Bone marrow (tissue), 2 donors: Measurements from ENCODE around the gene CBFA2T3.
"Not testable (repeated sequence)": the region's sequence is repeated elsewhere in the genome, so short reads cannot be mapped to it uniquely, and the experiment has no call there.

Experiments used
- DNase-seq, 2 donors: peaks; one replicate each; lab custom pipeline; 2025; lab: John Stamatoyannopoulos, UW

The CBFA2T3 gene

GRCh38 chr16:88922114-88922825, 54.7 kb downstream of the CBFA2T3 start:
- DNase-seq: no peak

DNA sequence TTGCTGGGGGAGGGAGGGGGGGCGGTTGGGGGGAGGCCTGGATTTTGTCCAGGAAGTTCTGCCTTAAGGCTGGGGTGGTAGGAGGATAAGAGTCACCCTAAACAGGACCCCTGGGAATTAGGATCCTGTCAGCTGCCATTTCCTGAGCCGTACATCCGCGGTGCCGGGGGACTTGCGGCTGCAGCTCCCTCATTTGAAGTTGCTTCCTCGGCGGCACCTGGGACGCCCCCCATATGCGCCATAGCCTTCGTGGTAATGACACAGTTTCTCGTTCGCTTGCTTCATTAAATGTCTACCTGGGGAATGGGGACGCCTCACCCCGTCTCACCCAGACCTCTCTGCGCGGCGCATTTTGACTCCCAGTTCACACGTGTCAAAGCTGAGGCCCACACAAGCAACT, 55.4 kb downstream of the CBFA2T3 start:
- no peak for DNase-seq

DNA sequence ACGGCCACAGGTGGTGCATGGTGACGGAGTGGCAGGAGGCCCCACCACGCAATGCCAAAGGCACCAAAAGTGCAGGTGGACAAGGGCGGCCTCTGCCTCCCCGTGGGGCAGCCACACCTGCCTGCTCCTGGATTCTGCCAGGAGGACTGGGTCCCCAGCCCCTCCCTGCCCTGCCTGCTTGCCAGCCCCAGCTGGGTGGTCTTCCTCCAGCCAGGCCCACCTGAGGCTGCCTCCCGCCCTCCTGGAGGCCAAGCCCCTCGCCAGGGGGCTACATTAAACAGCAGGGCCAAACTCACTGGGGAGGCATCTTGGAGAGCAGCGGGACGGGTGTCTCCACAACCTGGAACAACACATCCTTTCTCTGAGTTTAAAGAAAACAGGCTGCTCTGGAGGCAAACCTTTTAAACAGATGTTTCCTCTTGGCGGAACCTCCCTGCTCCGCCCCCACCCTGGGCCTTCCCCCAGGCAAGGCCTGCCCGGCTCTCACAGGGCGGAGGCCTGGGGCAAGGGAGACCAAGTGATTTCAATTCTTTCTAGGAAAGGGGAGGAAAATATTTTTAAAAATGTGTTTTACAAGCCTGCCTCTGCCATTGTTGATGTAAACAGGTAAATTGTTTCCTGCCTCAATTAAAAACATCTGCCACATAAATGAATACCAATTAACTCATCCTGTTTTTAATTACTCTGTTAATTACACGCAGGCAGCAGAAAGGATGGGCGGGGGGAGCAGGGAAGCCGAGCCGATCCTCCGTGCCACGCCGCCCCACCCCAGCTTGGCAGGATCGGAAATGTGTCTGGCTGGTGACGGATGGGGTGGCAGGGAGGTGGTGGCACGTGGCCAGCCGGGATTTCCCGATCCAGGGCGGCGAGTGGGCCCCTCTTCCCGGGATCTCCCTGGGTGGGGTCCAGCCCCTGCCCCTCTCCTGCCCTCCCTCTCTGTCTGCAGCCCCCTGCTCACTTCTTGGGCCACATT, 56.1 kb downstream of the CBFA2T3 start:
- DNase-seq: peak in 1 of 2 donors; percentile 80

- DNase-seq: no peak
Observed at GRCh38 chr16:88919936-88920335, 57.1 kb downstream of the CBFA2T3 start.

- DNase-seq: not testable (repeated sequence)
Observed at GRCh38 chr16:88918896-88919295, 58.1 kb downstream of the CBFA2T3 start.

DNA sequence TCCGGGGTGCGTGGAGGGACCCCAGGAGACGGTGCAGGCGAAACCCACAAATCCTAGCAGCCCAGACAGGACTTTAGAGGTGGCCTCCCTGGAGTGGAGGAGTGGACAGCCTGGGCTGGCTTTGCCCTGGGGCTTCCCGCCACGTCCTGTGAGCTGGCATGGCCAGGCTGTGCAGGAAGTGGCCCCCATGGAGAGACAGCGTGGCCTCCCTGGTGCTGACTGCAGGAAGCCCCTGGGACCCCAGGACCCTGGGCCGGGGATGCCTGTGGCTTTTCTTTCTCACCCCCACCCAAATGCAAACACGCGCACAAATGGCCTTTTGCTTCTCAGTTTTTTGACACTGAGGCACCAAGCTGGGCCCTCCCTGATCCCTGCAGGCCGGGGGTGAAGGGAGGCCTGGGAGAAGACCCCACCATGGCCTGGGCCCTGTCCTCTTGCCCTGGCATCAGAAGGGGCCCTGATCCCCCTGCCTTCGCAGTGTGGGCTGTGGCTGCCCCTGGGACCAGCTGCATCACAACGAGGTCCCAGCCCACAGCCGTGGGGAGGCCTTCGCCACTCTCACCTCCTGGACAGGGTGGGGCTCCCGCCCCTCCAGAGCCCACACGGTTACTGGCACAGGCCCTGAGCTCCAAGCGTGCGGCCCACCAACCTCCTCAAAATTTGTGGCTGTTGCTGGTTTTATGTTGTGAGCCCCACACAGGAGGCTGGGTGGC, 58.9 kb downstream of the CBFA2T3 start:
- no peak for DNase-seq

DNA sequence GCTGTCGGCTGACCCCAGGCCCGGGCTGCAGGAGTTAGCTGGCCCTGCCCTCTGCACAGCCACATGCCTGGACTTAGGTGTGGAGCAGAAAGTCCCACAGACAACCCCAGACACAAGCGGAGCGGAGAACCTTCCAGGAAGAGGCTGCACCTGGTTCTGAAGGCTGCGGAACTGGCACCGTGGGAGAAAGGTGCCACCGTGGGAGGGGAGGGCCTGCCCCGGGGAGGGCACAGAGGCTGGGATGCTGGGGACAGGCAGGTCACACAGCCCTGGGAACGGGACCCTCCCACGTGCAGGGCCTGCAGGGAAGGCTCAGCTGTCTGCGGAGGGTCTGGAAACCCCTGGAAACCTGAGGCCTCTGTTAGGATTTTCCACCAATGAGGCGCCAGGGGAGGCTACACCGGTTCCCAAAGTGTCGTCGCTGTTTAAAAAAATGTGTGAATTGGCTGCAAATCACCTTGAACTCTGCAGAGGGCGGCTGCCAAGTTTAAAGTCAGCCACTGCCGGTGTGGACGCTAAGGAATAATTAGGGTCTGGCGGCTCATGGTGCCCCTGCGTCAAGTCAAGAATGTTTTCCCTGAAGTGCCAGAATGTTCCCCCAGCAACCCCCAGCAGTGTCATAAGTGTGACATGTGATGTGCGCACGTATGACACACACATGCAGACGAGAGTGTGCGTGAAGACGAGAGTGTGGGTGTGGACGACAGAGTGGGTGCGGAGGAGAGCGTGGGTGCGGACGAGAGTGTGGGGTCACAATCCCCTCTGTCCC, 59.7 kb downstream of the CBFA2T3 start:
- no peak for DNase-seq

- no peak for DNase-seq
Observed at GRCh38 chr16:88915639-88916327, 61.2 kb downstream of the CBFA2T3 start.

DNA sequence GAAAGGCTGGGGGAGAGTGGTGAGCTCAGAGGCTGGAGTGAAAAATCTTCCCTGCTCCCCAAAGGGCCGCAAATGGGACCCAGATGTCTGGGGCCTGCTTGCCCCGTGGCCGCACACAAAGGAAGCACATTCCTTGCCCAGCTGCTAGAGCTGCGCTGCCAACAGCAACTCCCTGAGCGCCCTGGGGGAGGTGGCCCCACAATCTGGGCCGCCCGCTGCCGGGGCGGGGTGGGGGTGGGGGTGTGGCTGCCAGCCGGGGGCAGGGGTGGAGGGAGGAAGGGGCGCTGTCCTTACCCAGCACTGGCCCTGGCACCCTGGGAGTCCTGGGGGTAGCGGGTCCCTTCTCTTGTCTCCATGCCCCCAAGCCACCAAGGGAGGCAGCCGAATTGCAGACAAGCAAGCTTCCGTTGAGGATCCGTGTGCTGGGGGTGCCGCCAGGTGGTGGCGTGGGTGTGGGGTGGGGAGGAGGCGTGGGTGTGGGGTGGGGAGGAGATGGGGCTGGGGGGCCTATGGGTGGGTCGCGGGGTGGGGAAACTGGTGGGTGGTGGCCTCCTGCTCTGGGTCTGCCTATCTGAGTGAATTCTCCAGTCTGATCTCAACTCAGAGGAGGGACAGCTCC, 62.1 kb downstream of the CBFA2T3 start:
- DNase-seq: no peak

GRCh38 chr16:88913870-88914269, 63.1 kb downstream of the CBFA2T3 start:
- DNase-seq: no peak

GRCh38 chr16:88913001-88913612, 63.9 kb downstream of the CBFA2T3 start:
- no peak for DNase-seq

- DNase-seq: no peak
Observed at GRCh38 chr16:88912556-88912955, 64.5 kb downstream of the CBFA2T3 start.

- no peak for DNase-seq
Observed at GRCh38 chr16:88911946-88912310, 65.1 kb downstream of the CBFA2T3 start.

DNA sequence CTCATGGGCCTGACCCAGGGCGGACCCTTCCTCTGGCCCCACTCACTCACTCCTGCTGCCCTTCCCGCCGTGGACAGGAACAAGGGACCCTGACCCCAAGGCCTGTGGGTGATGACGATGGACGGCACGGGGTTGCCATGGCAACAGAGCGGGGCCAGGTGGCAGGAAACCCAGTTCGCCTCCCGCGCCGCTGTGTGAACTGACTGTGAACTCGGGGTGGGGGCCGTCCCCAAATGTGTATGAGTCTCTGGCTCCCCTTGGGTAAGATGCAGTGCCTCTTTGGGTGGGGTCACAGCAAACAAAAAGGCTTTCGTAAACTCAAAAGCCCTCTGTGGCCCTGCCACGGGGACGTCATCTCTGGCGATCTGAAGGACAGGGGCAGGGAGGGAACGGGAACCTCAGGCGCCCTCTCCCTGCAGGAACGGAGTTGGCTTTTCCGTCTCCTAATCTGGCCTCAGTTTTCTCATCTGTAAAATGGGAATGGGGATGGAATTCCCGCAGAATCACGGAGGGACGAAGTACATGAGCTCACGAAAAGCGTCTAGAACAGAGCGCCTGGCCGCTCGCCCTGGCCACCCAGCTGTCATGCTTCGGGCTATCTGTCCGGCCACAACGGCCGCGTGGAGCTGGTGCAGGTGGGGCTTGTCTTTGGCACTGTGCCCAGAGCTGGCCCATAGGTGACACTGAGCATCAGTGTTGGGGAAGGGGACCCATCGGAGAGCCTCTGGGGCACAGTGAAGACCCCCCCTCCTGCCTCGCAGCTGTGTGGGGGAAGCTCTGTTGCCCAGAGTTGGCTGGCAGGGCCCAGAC, 65.7 kb downstream of the CBFA2T3 start:
- no peak for DNase-seq

DNA sequence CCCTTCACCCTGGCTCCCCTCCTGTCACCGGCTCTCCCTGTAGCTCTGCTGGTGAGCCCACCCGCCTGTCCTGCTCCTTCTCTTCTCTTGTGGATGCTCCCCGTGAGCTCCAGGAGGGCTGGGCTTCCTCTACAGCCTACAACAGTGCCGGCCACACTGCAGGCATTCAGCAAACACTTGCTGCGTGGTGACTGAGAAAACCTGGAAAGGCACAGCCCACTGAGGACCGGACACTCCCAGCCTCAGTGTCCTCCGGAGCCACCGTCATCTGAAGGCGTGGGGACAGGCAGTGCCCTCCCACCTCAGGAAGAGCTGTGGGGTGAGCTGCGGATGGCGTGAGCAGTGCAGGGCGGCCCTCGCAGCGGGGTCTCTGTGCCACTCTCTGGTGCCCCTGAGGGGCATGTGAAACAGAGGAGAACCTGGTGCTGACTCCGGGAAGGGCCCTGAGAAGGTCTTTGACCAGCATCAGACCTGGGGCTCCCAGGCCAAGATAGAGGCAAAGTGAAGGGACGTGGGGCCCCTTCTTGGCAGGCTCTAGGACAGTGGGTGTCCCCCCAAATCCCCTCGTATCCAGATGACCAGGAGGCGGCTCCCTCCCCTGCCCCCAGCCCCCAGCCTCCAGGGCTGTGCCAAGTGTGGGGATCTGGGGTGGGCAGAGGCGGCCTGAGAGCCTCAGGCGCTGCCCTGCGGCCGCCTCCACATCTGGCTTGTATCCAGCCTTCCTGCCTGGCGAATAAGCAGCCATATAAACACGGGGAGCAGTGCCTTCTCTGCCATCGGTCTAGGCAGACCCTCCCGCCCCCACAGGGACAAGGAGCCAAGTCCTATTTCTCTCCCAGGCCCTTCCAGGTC, 66.5 kb downstream of the CBFA2T3 start:
- DNase-seq: no peak

- DNase-seq: no peak
Observed at GRCh38 chr16:88909431-88910210, 67.4 kb downstream of the CBFA2T3 start.

DNA sequence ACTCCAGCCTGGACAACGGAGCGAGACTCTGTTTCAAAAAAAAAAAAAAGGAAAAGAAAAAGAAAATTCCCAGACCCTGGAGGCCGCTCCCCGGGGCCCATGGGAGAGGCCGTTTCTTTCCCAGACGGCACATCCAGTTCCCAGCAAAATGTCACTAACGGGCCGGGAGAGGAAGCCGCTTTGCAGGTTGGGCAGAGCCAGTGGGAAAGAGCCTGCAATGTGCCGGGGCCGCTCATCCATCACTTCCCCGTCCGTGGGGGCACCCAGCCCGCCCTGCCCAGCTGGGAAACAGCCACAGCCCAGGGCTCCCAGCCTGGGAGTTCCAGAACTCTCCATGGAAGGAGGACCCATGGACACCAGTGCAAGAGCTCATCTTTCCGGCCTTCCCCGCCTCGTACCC, 68.7 kb downstream of the CBFA2T3 start:
- no peak for DNase-seq

DNA sequence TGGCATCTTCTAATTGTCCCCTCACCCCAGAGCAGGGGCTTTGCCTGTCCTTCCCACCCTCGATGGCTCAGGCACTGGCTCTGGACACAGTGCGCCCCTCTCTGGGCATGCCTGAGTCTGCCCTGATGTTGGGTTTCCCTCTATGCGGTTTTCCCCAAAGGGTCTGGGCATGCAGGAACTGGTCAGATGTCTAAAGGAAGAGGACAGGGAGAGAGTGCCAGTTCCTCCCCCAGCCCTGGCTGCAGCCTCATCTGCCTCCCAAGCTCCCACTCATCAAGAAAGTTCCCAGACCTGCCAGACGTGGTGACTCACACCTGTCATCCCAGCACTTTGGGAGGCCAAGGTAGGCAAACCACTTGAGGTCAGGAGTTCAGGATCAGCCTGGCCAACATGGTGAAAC, 69.2 kb downstream of the CBFA2T3 start:
- DNase-seq: no peak
